KMS-11 (cell line): ENCODE data around the gene CDK5RAP1.

Experiments used
- H2AFZ ChIP-seq: fragments of 200-600 bp; sonication (generic); 2 replicates; pipeline ENCODE4 v1.6.1; 2016; ENCODE audit warnings: antibody characterized with exemption, mixed run types, low read depth
- H3K27ac ChIP-seq: fragments of 200-600 bp; sonication (generic); 2 replicates; pipeline ENCODE4 v1.6.1; 2016; ENCODE audit warnings: mild to moderate bottlenecking, mixed run types
- H3K27me3 ChIP-seq: fragments of 200-600 bp; sonication (generic); 2 replicates; pipeline ENCODE4 v1.6.1; 2017; ENCODE audit warnings: mild to moderate bottlenecking, low read depth, mixed run types, moderate library complexity; ENCODE audit not compliant: insufficient read depth
- H3K36me3 ChIP-seq: fragments of 200-600 bp; sonication (generic); 2 replicates; pipeline ENCODE4 v1.6.1; 2017; ENCODE audit warnings: mild to moderate bottlenecking, mixed run types; ENCODE audit not compliant: insufficient read depth
- H3K4me1 ChIP-seq: fragments of 200-600 bp; sonication (generic); 2 replicates; pipeline ENCODE4 v1.6.1; 2016; ENCODE audit warnings: mild to moderate bottlenecking, low read depth, mixed run types; ENCODE audit not compliant: poor library complexity, severe bottlenecking
- H3K4me2 ChIP-seq: fragments of 200-600 bp; sonication (generic); 2 replicates; pipeline ENCODE4 v1.7.0; 2016; ENCODE audit warnings: mild to moderate bottlenecking, mixed run types
- H3K4me3 ChIP-seq: fragments of 200-600 bp; sonication (generic); IDR thresholded peaks from 2 replicates; pipeline ENCODE4 v1.6.1; 2017; ENCODE audit warnings: low read depth, low read length, mixed read lengths; ENCODE audit not compliant: insufficient read depth
- H3K79me2 ChIP-seq: fragments of 200-600 bp; sonication (generic); 2 replicates; pipeline ENCODE4 v1.6.1; 2016; ENCODE audit warnings: low read depth, mixed run types; ENCODE audit not compliant: insufficient read depth
- H3K9ac ChIP-seq: fragments of 200-600 bp; sonication (generic); 2 replicates; pipeline ENCODE4 v1.6.1; 2016; ENCODE audit warnings: mild to moderate bottlenecking, mixed run types
- H4K20me1 ChIP-seq: fragments of 200-600 bp; sonication (generic); 2 replicates; pipeline ENCODE4 v1.6.1; 2016; ENCODE audit warnings: mild to moderate bottlenecking, mixed run types; ENCODE audit not compliant: insufficient read depth
- TF ChIP-seq, protein P1 (sequence below): fragments of 200-600 bp; sonication (generic); conservative IDR thresholded peaks from 2 replicates; pipeline ENCODE4 v1.6.1; 2017; ENCODE audit warnings: low read depth, mild to moderate bottlenecking, antibody characterized with exemption, low read length, moderate library complexity, mixed read lengths

The CDK5RAP1 gene

DNA sequence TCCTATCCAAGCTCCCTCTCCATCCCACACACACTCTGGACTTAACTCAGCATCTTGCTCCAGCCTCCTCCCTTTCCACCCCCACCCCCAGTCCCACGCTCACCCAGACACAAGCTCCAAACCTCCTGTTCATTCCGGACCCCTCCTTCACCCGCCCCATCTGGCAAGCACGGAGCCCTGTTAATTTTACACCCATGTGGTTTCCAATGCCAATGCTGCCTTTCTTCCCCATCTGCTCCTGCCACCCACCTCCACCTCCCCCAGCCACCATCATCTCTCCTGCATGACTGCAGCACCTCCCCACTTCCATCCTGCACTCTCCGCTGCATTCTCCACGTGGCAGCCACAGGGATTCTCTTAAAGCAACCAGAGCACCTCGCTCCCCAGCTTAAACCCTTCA lies 9.9 kb upstream of the CDK5RAP1 start:
- Histone ChIP-seq H3K36me3 (no peaks in the 10 kb centered on the region), H4K20me1 (no peaks in the 10 kb centered on the region), H3K27ac (no peak overlapping the region), H3K4me2 (no peak overlapping the region), H3K9ac (no peak overlapping the region), H3K27me3 (no peaks in the 10 kb centered on the region), H3K4me1 (no peaks in the 10 kb centered on the region), H3K79me2 (no peaks in the 10 kb centered on the region), H2AFZ (no peak overlapping the region), H3K4me3 (no peak overlapping the region)
- TF ChIP-seq, protein P1, sequence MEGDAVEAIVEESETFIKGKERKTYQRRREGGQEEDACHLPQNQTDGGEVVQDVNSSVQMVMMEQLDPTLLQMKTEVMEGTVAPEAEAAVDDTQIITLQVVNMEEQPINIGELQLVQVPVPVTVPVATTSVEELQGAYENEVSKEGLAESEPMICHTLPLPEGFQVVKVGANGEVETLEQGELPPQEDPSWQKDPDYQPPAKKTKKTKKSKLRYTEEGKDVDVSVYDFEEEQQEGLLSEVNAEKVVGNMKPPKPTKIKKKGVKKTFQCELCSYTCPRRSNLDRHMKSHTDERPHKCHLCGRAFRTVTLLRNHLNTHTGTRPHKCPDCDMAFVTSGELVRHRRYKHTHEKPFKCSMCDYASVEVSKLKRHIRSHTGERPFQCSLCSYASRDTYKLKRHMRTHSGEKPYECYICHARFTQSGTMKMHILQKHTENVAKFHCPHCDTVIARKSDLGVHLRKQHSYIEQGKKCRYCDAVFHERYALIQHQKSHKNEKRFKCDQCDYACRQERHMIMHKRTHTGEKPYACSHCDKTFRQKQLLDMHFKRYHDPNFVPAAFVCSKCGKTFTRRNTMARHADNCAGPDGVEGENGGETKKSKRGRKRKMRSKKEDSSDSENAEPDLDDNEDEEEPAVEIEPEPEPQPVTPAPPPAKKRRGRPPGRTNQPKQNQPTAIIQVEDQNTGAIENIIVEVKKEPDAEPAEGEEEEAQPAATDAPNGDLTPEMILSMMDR: no peak

DNA sequence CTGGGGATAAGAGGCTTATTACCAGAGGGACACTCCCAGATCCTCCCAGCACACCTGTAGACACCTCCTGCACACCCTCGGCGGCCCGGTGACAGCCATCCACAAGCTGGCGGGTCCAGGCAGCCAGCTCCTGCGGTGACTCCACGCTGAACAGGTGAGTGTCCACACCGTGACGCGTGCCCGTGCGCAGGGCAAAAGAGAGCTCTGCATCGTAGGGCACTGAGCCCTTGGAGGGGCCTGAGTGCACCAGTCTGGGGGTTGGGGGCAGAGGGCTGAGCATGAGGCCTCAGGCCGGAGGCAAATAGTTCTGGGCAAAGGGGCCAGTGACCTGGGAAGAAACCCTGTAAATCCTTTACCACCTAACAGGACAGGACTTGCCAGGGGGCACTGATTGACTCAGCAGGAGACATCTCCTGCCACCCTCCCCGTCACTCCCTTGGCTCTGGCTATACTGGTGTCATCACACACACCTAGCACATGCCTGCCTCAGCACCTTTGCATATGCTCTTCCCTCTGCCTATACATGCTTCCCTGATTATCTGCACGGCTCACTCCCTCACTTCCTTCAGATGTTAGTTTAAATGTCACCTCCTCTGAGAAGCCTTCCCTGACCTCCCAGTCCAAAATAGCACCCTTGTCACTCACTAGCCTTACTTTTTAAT lies 8.9 kb upstream of the CDK5RAP1 start:
- no peaks in the 10 kb centered on the region for H4K20me1 ChIP-seq
- TF ChIP-seq, protein P1: no peak
- no peak overlapping the region for H3K27ac ChIP-seq
- H2AFZ ChIP-seq: no peak overlapping the region
- no peaks in the 10 kb centered on the region for H3K79me2 ChIP-seq
- H3K9ac ChIP-seq: no peak overlapping the region
- no peaks in the 10 kb centered on the region for H3K4me1 ChIP-seq
- no peak overlapping the region for H3K4me2 ChIP-seq
- H3K4me3 ChIP-seq: no peak overlapping the region
- no peaks in the 10 kb centered on the region for H3K27me3 ChIP-seq
- H3K36me3 ChIP-seq: no peaks in the 10 kb centered on the region

DNA sequence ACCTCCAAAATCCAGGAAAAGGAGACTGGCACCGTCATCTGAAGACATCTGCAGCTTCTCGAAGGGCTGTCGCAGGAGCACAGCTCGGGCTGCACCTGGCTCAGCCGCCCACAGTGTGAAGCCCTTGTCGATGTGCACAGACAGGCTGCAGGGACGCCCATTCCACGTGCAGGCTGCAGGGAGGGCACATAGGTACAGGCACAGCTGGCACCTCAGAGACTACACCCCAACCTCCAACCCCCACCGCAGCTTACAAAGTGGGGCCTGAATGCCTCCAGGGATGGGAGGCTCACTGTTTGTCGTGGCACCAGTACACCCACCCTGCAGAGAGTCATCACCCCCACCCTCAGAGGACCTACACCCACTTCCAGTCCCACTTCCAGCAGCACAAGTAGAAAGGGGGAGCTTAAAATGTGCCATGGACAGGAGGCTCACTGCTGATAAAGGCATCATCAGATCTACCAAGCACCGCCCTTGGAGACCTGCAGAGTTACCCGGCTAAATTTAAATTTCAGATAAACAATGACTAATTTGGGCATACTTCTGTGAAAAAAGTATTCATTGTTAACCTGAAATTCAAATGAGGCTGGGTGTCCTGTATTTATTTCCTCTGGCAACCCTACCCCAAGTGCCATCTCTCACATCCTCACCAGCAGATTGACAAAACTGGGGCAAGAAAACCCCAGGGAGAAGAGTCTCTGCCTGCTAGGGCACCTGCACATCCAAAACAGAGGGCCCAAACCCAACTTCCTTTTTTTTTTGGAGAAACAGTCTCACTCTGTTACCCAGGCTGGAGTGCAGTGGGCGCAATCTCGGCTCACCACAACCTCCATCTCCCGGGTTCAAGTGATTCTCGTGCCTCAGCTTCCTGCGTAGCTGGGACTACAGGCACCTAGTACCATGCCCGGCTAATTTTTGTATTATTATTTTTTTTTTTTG lies 7.7 kb upstream of the CDK5RAP1 start:
- TF ChIP-seq, protein P1: no peak
- no peaks in the 10 kb centered on the region for H4K20me1 ChIP-seq
- no peak overlapping the region for H3K4me2 ChIP-seq
- H3K27me3 ChIP-seq: no peaks in the 10 kb centered on the region
- no peaks in the 10 kb centered on the region for H3K36me3 ChIP-seq
- H3K4me1 ChIP-seq: no peaks in the 10 kb centered on the region
- no peaks in the 10 kb centered on the region for H3K79me2 ChIP-seq
- no peak overlapping the region for H3K27ac ChIP-seq
- H2AFZ ChIP-seq: no peak overlapping the region
- H3K9ac ChIP-seq: no peak overlapping the region
- H3K4me3 ChIP-seq: no peak overlapping the region

DNA sequence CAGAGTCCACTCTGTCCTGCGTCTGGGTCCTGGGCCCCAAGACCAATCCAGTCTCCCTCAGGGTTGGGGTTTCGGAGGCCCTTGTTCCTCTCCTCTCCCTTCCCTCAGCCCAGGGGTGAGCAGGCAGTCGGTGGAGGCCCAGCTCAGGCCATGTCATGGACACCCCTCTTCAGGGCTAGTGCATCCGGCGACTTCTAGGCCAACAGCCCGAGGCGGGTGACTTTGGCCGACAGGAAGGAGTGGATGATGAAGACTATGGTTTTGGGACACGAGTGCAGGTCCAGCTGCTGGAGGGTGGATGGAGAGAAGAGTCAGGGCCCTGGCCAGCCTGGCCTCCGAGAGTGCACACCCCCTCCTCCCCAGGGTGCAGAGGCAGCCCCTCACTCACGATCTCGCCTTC lies 7.0 kb upstream of the CDK5RAP1 start:
- H3K36me3 ChIP-seq: no peaks in the 10 kb centered on the region
- H3K4me1 ChIP-seq: no peaks in the 10 kb centered on the region
- no peak overlapping the region for H3K27ac ChIP-seq
- no peak overlapping the region for H3K9ac ChIP-seq
- TF ChIP-seq, protein P1: no peak
- H4K20me1 ChIP-seq: no peaks in the 10 kb centered on the region
- H3K27me3 ChIP-seq: no peaks in the 10 kb centered on the region
- no peak overlapping the region for H2AFZ ChIP-seq
- H3K4me3 ChIP-seq: no peak overlapping the region
- no peaks in the 10 kb centered on the region for H3K79me2 ChIP-seq
- no peak overlapping the region for H3K4me2 ChIP-seq
